Left ventricle myocardium inferior (tissue), 1 donor: ENCODE measurements around the gene SERPINA5. TPM values are rescaled to one million over a fixed set of nuclear protein-coding genes. Genes with fewer than 3 reads are reported as not detected.

Experiments used
- DNase-seq: peaks from one replicate; pipeline ENCODE4 v3.0.0-alpha.2; 2020
- H3K27ac ChIP-seq: fragments of 200-600 bp; replicated peaks from 2 replicates; pipeline ENCODE4 v1.8.0; 2021
- H3K27me3 ChIP-seq: fragments of 200-600 bp; 2 replicates; pipeline ENCODE4 v1.8.0; 2021; ENCODE audit warnings: low read depth
- H3K36me3 ChIP-seq: fragments of 200-600 bp; 2 replicates; pipeline ENCODE4 v1.8.0; 2021
- H3K4me1 ChIP-seq: fragments of 200-600 bp; 2 replicates; pipeline ENCODE4 v1.8.0; 2021
- H3K4me3 ChIP-seq: fragments of 200-600 bp; 2 replicates; pipeline ENCODE4 v1.8.0; 2021; ENCODE audit warnings: mild to moderate bottlenecking, moderate library complexity
- H3K9me3 ChIP-seq: fragments of 200-600 bp; replicated peaks from 2 replicates; pipeline ENCODE4 v1.8.0; 2021
- CTCF ChIP-seq: fragments of 200-600 bp; IDR thresholded peaks from 2 replicates; pipeline ENCODE4 v1.8.0; 2021; ENCODE audit warnings: antibody characterized with exemption, mild to moderate bottlenecking, borderline replicate concordance
- intact Hi-C: fragments of 100-400 bp; cut with micrococcal nuclease; formaldehyde crosslinking; loops from one replicate; pipeline ENCODE4 v1.11.0; 2022
- total RNA-seq: library from RNA; stranded (reverse); fragmentation: NEBNext Ultra II Directional; extraction: Animal tissue kit (Norgen Biotek cat#: 25700); gene quantifications from one replicate; pipeline ENCODE4 v1.2.1, GENCODE V29; 2021
- donor health status: DM: no; HTN: yes; CAD: no; lungs with severe emphysema.

SERPINA5 gene
- total RNA-seq, 1 donor from 2014 or later, result 2.1 TPM

- Histone ChIP-seq H3K27ac (peak overlapping the region; percentile 75), H3K4me3 (peak overlapping the region; percentile 50)
- TF ChIP-seq CTCF, result no peak
Measured at GRCh38 chr14:94613720-94614644, 32.8 kb downstream of the SERPINA5 start.

GRCh38 chr14:94614802-94615201 is 33.6 kb downstream of the SERPINA5 start:
- no peak for TF ChIP-seq CTCF
- peaks cover 4% of the 10 kb centered on the region for H3K4me1 ChIP-seq
- peaks cover 24% of the 10 kb centered on the region for H3K36me3 ChIP-seq
- peaks cover 34% of the 10 kb centered on the region for H3K9me3 ChIP-seq
- H3K27ac ChIP-seq, result no peak overlapping the region
- intact Hi-C loops, result no loop called here
- peak overlapping the region; percentile 25 for H3K4me3 ChIP-seq
- DNase-seq, result no peak
- H3K27me3 ChIP-seq, result peaks cover 4% of the 10 kb centered on the region

More at GRCh38 chr14:94613720-94614644, 32.8 kb downstream of the SERPINA5 start:
- no peak for DNase-seq
- Histone ChIP-seq H3K4me1 (peaks cover 4% of the 10 kb centered on the region), H3K9me3 (peaks cover 26% of the 10 kb centered on the region), H3K27me3 (peaks cover 4% of the 10 kb centered on the region), H3K36me3 (peaks cover 21% of the 10 kb centered on the region)
- intact Hi-C loops, result no loop called here

- Histone ChIP-seq H3K4me1 (peaks cover 4% of the 10 kb centered on the region), H3K27me3 (peaks cover 4% of the 10 kb centered on the region), H3K4me3 (peak overlapping the region; percentile 25), H3K36me3 (peaks cover 24% of the 10 kb centered on the region), H3K9me3 (peaks cover 34% of the 10 kb centered on the region), H3K27ac (no peak overlapping the region)
- no peak for TF ChIP-seq CTCF
- no peak for DNase-seq
- intact Hi-C loops, result no loop called here
Measured at GRCh38 chr14:94615254-94615653, 34.0 kb downstream of the SERPINA5 start.

GRCh38 chr14:94615823-94616570 is 34.8 kb downstream of the SERPINA5 start:
- Histone ChIP-seq H3K27ac (no peak overlapping the region), H3K9me3 (peaks cover 34% of the 10 kb centered on the region), H3K4me3 (no peak overlapping the region), H3K36me3 (peaks cover 24% of the 10 kb centered on the region), H3K4me1 (peaks cover 4% of the 10 kb centered on the region), H3K27me3 (peaks cover 4% of the 10 kb centered on the region)
- no peak for TF ChIP-seq CTCF
- no peak for DNase-seq
- intact Hi-C loops, result no loop called here

GRCh38 chr14:94617366-94617941 is 36.2 kb downstream of the SERPINA5 start:
- intact Hi-C loops, result no loop called here
- Histone ChIP-seq H3K27ac (no peak overlapping the region), H3K9me3 (peaks cover 34% of the 10 kb centered on the region), H3K27me3 (peaks cover 10% of the 10 kb centered on the region), H3K4me3 (no peak overlapping the region), H3K4me1 (peaks cover 4% of the 10 kb centered on the region), H3K36me3 (peaks cover 24% of the 10 kb centered on the region)
- TF ChIP-seq CTCF, result no peak
- no peak for DNase-seq
